Fibroblast of pulmonary artery (primary cell): ENCODE data around the gene PTPRN2.

ENCODE experiments used
- DNase-seq: peaks from one replicate; pipeline ENCODE4 v3.0.0-alpha.2; 2010; ENCODE audit warnings: low read depth
- H3K4me3 ChIP-seq: replicated peaks from 2 replicates; pipeline ENCODE4 v1.5.1; 2011; ENCODE audit warnings: low read depth, mild to moderate bottlenecking, control low read depth, low read length, moderate library complexity
- CTCF ChIP-seq: IDR thresholded peaks from 2 replicates; pipeline ENCODE4 v1.5.1; 2011; ENCODE audit warnings: mild to moderate bottlenecking, control low read depth, low read length, inconsistent platforms; ENCODE audit errors: missing control alignments

The PTPRN2 gene

GRCh38 chr7:157622000-157622399 lies 965.6 kb downstream of the PTPRN2 start:
- no peak for TF ChIP-seq CTCF
- no peak overlapping the region for H3K4me3 ChIP-seq
- no peak for DNase-seq

GRCh38 chr7:157621131-157621681 lies 966.4 kb downstream of the PTPRN2 start:
- no peak overlapping the region for H3K4me3 ChIP-seq
- no peak for DNase-seq
- no peak for TF ChIP-seq CTCF

- H3K4me3 ChIP-seq = no peak overlapping the region
- DNase-seq = no peak
- no peak for TF ChIP-seq CTCF
Observed at GRCh38 chr7:157620616-157621015, 967.0 kb downstream of the PTPRN2 start.

GRCh38 chr7:157619753-157620525 lies 967.7 kb downstream of the PTPRN2 start:
- H3K4me3 ChIP-seq = no peak overlapping the region
- no peak for DNase-seq
- TF ChIP-seq CTCF = no peak

- TF ChIP-seq CTCF = no peak
- H3K4me3 ChIP-seq = no peak overlapping the region
- DNase-seq = no peak
Observed at GRCh38 chr7:157618823-157619606, 968.6 kb downstream of the PTPRN2 start.

- no peak overlapping the region for H3K4me3 ChIP-seq
- DNase-seq = no peak
- TF ChIP-seq CTCF = no peak
Observed at GRCh38 chr7:157618091-157618726, 969.4 kb downstream of the PTPRN2 start.
